ENCODE data around the gene PYM1. TPM values are rescaled to one million over a fixed set of nuclear protein-coding genes. Genes with fewer than 3 reads are reported as not detected.
"Not testable (repeated sequence)": the region's sequence is repeated elsewhere in the genome, so short reads cannot be mapped to it uniquely, and the experiment has no call there.

Gene PYM1
- total RNA-seq, 1 donor from 2014 or later, result 34.9 TPM

GRCh38 chr12:55938826-55939501, 11.3 kb upstream of the PYM1 start:
- DNase-seq, result no peak

DNA sequence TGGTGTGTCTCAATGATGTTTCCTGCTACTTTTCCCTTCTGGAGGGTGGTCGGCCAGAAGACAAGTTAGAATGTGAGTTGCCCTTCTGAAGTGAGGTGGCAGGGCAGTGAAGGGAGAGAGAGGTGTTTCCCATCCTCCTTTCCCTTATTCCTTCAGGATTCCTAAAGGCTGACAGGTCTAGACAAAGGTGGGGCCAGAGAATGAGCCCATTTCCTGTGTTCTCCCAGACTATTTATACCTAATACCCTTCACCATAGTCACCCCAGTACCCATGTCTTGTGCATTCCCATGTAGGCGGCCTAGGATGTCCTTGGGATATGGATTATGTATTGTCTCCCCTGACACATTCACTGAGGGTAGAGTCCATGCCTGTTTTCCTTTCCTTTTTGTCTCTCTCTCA, 10.3 kb upstream of the PYM1 start:
- DNase-seq, result no peak

GRCh38 chr12:55935738-55936151, 8.1 kb upstream of the PYM1 start:
- no peak for DNase-seq

DNA sequence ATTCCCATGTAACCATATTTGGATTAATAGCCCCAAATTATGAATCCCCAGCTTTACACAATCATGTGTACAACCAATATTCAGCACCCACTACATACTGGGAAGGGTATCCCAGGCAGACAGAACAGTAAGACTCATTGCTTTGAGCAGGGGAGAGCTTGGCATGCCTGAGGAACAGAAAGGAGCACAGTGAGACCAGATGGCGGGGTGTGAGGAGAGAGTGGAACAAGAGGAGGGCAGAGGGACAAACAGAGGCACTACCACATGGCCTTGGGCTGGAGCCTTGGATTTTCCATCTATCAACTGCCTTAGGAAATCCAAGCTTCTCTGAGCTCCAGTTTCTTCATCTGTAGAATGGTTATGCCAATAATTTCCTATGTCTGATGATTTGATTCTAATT, 7.1 kb upstream of the PYM1 start:
- DNase-seq, result no peak

DNA sequence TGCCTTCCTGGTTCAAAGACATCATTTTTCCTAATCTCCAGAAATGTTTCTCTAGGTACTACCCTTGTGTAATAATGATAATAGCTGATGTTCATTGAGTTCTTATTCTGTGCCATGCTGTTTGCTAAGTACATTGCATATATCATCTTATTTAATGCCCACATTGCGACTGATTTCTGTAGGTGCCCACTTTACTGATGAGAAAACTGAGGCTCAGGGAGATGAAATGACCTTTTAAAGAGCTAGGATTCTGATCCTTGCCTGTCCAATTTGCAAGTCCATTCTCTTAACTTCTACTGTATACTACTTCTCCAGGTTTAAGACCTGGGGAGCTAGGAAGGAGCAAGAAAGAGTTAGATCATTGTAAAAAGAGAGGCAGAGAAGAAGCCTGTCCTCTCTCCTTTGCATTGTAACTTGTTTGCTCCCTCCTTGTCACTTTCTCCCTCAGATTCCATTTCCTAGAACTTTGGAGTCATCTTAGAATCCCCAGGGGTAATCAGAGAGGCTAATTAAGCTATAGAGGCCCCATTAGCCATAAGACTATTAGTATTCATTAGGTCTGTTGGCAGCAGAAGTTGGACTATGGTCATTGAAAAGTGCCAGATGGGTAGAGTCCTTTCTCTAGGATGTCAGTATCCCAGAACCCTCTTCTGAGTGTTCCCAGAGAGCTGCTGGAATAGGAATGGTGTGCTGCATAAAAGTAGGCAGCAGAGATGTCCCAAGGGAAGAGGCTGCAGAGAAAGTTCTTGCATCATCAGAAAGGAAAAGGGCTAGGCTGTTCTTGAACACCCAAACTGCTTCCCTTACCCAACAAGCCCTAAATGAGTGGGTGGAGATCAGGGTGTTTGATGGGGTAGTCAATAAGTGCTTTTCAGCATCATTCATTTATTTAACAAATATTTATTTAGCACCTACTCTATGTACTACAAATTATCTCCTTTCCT, 6.4 kb upstream of the PYM1 start:
- no peak for DNase-seq

- DNase-seq, result peak; percentile 60
These were observed 5.6 kb upstream of the PYM1 start for GRCh38 chr12:55933169-55933798.

DNA sequence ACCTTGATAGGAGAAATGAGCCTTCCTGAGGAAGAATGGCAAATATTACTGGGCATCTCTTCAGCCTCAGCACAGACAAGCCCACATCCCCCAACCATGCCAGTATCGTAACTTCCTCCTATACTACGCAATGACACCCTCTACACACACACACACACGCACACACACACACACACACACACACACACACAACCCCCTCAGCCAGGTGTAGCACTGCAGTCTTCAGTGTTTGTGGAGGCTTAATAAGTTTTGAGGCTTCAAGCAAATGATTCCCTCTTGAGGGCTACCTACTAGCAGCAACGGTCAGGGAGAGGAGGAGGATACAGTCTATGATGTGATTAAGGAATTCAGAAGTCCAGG, 4.8 kb upstream of the PYM1 start:
- peak; percentile 57 for DNase-seq

GRCh38 chr12:55931780-55932550, 4.3 kb upstream of the PYM1 start:
- DNase-seq, result peak; percentile 70

DNA sequence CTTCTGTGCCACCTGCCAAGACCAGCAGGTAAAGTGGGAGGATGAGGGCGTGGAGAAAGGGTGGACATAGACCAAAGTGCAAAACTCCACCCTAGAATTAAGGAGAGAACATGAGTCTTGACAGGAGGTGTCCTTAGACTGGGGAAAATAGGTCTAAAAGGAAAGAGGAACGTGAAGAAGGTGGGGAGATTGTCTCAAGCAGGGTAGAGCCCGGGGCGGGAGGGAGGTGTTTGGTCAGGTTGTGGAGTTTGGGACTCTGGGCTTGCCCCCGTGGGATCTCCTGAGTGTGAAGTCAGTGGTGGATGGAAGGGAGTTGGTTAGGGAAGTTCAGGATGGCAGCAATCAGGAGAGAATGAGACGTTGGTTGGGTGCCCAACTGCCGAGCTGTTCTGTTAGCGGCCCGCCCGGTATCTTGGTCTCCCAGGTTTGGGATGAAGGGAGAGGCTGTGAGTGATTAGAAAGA, 3.7 kb upstream of the PYM1 start:
- DNase-seq, result peak; percentile 20

- DNase-seq, result peak; percentile 80
These were observed 3.1 kb upstream of the PYM1 start, which contains the start of gene DGKA for GRCh38 chr12:55930771-55931316. TSS of gene DGKA (plus strand) at chr12:55931162. CDS start at chr12:55936504, 5,342 bp downstream.

GRCh38 chr12:55929306-55929791, 1.7 kb upstream of the PYM1 start:
- no peak for DNase-seq

DNA sequence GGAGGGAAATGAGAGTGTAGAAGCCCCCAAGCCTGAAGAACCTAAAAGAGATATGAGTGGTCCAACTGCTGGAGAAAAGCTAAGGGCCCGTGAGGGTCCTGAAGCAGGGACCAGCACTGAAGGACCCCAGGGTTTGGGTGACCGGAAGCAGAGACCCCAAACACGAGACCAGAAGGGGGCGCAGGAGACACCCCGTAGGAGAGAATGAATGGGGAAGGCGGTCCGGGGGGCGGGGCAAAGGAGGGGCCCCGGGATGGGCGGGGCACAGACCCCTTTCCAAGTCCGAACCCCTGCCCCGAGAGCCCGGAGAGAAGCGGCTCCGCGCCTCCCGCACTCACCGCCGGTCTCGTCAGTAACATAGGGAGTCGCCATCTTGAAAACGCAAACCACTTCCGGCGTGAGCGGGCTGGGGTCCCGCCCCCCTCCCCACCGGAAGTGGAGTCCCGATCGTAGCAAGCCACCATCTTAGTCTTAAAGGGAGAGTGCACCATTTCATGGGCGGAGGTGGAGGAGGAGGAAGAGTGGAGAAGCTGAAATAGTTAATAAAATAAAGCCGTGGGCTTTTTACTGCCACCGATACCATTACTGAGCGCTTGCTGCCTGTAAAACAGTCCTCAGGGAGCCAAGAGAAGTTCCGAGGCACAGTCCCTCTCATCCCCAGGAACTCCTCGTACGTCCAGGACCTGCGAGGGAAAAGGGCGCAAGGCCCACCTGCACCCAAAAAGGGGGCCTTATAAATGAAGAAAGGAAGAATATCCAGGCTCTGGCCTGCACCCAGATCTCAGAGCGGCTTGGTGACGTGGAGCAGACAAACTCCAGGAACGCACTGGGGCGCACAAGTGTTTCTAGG, 731 bp downstream of the PYM1 start:
- DNase-seq, result peak; percentile 92

GRCh38 chr12:55925870-55926737, 1.6 kb downstream of the PYM1 start:
- peak; percentile 15 for DNase-seq

GRCh38 chr12:55925371-55925770, 2.3 kb downstream of the PYM1 start:
- DNase-seq, result no peak

DNA sequence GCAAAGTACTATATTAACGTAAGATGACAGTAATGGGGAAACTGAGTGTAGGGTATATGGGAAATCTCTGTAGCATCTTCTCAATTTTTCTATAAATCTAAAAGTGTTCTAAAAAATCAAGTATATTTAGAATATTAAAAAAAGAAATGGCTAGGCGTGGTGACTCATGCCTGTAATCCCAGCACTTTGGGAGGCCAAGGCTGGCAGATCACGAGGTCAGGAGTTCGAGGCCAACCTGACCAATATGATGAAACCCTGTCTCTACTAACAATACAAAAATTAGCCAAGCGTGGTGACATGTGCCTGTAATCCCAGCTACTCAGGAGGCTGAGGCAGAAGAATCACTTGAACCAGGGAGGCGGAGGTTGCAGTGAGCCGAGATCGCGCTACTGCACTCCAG, 4.0 kb downstream of the PYM1 start:
- DNase-seq, result not testable (repeated sequence)

- no peak for DNase-seq
These were observed 5.6 kb downstream of the PYM1 start for GRCh38 chr12:55922126-55922525.

DNA sequence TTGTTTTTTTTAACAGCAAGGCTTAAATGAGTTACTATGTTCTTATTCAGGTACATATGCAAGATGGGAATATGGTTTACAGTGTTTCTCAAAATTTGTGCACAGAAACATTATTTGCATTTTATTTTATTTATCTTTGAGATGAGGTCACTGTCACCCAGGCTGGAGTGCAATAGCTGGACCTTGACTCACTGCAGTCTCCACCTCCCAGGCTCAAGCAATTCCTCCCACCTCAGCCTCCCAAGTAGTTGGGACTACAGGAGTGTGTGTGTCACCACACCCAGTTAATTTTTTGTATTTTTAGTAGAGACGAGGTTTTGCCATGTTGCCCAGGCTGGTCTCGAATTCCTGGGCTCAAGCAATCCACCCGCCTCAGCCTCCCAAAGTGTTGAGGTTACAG, 8.7 kb downstream of the PYM1 start:
- DNase-seq, result not testable (repeated sequence)

GRCh38 chr12:55915482-55915859, 12.2 kb downstream of the PYM1 start:
- no peak for DNase-seq

DNA sequence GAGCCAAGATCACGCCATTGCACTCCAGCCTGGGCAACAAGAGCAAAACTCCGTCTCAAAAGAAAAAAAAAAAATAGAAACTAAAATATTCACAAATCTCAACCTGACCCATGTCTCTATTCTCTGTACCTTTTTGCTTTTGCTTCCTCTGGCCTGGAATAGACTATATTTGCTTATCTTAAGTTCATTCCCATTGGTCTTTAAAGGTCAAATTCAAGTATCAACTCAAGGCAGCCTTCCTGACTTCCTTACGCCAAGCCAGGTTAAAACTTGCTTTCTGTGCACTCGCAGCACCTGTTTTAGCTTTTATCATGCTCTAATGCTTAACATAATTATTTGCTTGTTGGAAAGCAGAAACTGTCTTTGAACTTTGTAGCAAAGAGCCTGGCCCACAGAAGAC, 14.8 kb downstream of the PYM1 start:
- DNase-seq, result no peak

GRCh38 chr12:55909513-55909884, 18.2 kb downstream of the PYM1 start:
- DNase-seq, result no peak
